ENCODE measurements around the gene EVL.

DNA sequence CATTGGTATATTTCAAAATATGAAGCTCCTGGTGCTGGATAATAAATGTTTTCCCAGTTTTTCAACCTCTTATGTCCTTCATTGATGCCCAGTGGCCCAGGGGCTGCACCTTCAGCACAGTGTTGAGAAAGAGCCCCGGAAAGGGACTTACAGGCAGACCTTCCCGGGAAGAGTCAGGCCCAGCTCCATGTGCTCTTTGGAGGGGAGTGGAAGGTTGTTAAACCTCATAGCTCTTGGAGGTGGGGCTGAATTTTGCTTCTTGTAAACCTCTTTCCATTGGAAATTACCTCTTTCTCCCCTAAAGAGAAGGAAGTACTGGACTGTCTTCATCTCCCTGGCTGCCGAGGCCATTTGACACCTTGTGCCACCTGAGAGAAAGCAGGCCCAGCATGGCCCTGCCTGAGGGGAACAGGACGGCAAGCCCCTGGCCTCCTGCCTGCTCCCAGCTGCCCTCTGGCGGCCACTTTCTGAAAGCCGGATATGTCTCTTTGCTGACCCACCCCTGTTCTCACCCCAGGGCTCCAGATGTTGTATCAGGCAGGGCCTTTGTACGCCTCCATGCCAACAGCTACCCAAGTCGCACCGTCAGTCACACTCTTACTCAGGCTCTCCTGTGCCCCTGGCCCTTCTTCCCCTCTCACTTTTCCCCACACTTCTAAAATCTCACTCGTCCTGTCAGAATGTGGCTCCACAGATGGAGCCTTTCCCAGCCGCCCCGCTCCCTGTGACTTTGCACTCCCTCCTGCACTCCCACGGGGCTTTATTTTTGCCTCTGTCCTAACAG, 43.0 kb downstream of the EVL start:
- TF ChIP-seq FOSL1 (IDR thresholded peaks at IDR 0.05; ENCODE audit: insufficient read depth, low read depth, low read length), result no peak
- TF ChIP-seq, protein P1, sequence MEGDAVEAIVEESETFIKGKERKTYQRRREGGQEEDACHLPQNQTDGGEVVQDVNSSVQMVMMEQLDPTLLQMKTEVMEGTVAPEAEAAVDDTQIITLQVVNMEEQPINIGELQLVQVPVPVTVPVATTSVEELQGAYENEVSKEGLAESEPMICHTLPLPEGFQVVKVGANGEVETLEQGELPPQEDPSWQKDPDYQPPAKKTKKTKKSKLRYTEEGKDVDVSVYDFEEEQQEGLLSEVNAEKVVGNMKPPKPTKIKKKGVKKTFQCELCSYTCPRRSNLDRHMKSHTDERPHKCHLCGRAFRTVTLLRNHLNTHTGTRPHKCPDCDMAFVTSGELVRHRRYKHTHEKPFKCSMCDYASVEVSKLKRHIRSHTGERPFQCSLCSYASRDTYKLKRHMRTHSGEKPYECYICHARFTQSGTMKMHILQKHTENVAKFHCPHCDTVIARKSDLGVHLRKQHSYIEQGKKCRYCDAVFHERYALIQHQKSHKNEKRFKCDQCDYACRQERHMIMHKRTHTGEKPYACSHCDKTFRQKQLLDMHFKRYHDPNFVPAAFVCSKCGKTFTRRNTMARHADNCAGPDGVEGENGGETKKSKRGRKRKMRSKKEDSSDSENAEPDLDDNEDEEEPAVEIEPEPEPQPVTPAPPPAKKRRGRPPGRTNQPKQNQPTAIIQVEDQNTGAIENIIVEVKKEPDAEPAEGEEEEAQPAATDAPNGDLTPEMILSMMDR (IDR thresholded peaks at IDR 0.05; ENCODE audit: control extremely low read depth in 1 of 3, insufficient read depth in 1 of 3, low read depth in 1 of 3, low read length in 3 of 3), result peak; percentile 87 to 98 (median 95)
- TF ChIP-seq POLR2A (IDR thresholded peaks at IDR 0.05; ENCODE audit: control extremely low read depth in 1 of 2, low read depth in 2 of 2, low read length in 2 of 2), result no peak
- peak; percentile 60; the same call in 1 of the 2 replicates for TF ChIP-seq YY1 (IDR thresholded peaks at IDR 0.05; ENCODE audit: low read depth, low read length)
- no peak for TF ChIP-seq RBBP5 (IDR thresholded peaks at IDR 0.05; ENCODE audit: borderline replicate concordance, low read depth, low read length)
- no peak for TF ChIP-seq POLR2AphosphoS5 (IDR thresholded peaks at IDR 0.05; ENCODE audit: low read depth, low read length)
- no peak for TF ChIP-seq RXRA (IDR thresholded peaks at IDR 0.05; ENCODE audit: insufficient read depth, low read depth, low read length)
- TF ChIP-seq CHD2 (IDR thresholded peaks at IDR 0.05; ENCODE audit: low read length), result no peak
- no peak for TF ChIP-seq EZH2 (IDR thresholded peaks at IDR 0.05; ENCODE audit: low read depth, low read length, severe bottlenecking)
- no peak for TF ChIP-seq TEAD4 (IDR thresholded peaks at IDR 0.05; ENCODE audit: low read depth, low read length)
- TF ChIP-seq RNF2 (IDR thresholded peaks at IDR 0.05; ENCODE audit: borderline replicate concordance, low read depth, low read length, missing control alignments, poor library complexity, severe bottlenecking), result no peak
- no peak for TF ChIP-seq ASH2L (IDR thresholded peaks at IDR 0.05; ENCODE audit: low read length)
- no peak for TF ChIP-seq CEBPB (IDR thresholded peaks at IDR 0.05; ENCODE audit: low read depth, low read length)

Measured in H1 (cell line).